Astrocyte of the cerebellum (primary cell): ENCODE measurements around the gene CXCL13.
"Not testable (repeated sequence)": the region's sequence is repeated elsewhere in the genome, so short reads cannot be mapped to it uniquely, and the experiment has no call there.

Experiments
- DNase-seq: peaks from one replicate; pipeline ENCODE4 v3.0.0-alpha.2; 2011; ENCODE audit warnings: low read depth
- H3K4me3 ChIP-seq: 2 replicates; pipeline ENCODE4 v1.5.1; 2011; ENCODE audit warnings: mild to moderate bottlenecking, low read depth, low read length, moderate library complexity
- in situ Hi-C: cut with HindIII; loops from 2 replicates; pipeline ENCODE4 v1.10.0; 2017; ENCODE audit warnings: low sequenced_read_pairs
- TF ChIP-seq, protein P1 (sequence below): IDR thresholded peaks from 2 replicates; pipeline ENCODE4 v1.5.1; 2012; ENCODE audit warnings: low read length, low read depth, moderate library complexity, mild to moderate bottlenecking; ENCODE audit errors: missing control alignments

Gene CXCL13

DNA sequence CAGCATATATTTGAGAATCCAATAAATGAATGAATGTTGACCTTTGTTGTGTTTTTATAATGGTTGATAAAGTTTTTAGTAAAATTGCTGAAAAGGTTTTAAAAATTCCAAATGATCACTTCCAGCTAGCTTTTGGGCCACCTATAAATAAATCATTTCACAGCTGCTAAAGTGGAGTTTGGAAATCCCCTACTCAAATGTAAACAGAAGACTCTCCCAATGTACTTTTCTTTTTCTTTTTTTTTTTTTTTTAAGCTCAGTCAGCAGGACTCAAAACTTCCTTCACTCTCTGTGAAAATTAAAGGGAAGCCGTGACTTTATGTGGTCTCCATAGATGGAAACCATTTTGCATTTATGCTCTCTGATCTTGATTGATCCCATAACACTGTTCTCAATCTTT, 45.2 kb downstream of the CXCL13 start:
- no peak overlapping the region for H3K4me3 ChIP-seq
- TF ChIP-seq, protein P1, sequence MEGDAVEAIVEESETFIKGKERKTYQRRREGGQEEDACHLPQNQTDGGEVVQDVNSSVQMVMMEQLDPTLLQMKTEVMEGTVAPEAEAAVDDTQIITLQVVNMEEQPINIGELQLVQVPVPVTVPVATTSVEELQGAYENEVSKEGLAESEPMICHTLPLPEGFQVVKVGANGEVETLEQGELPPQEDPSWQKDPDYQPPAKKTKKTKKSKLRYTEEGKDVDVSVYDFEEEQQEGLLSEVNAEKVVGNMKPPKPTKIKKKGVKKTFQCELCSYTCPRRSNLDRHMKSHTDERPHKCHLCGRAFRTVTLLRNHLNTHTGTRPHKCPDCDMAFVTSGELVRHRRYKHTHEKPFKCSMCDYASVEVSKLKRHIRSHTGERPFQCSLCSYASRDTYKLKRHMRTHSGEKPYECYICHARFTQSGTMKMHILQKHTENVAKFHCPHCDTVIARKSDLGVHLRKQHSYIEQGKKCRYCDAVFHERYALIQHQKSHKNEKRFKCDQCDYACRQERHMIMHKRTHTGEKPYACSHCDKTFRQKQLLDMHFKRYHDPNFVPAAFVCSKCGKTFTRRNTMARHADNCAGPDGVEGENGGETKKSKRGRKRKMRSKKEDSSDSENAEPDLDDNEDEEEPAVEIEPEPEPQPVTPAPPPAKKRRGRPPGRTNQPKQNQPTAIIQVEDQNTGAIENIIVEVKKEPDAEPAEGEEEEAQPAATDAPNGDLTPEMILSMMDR = no peak
- in situ Hi-C loops = no loop called here
- DNase-seq = no peak

DNA sequence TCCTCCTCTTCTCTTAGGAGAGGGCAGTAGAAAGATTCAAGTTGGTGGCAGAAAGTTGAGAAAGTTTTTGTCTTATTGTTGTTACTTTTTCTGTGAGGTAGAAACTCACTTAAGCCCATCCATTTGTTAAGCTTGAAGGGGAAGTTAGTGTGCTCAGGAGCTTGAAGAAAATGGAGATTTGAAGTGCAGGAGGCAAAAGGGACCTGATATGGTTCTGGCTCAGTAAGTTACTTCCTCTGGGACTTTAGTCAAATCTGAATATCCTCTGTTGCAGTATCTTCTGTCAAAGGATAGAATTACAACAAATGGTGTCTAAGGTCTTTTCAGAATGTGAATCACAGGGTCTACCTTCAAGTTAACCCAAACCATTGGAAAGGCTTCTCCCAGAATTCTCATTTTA, 46.2 kb downstream of the CXCL13 start:
- H3K4me3 ChIP-seq = no peak overlapping the region
- in situ Hi-C loops = no loop called here
- DNase-seq = no peak
- TF ChIP-seq, protein P1 = no peak

DNA sequence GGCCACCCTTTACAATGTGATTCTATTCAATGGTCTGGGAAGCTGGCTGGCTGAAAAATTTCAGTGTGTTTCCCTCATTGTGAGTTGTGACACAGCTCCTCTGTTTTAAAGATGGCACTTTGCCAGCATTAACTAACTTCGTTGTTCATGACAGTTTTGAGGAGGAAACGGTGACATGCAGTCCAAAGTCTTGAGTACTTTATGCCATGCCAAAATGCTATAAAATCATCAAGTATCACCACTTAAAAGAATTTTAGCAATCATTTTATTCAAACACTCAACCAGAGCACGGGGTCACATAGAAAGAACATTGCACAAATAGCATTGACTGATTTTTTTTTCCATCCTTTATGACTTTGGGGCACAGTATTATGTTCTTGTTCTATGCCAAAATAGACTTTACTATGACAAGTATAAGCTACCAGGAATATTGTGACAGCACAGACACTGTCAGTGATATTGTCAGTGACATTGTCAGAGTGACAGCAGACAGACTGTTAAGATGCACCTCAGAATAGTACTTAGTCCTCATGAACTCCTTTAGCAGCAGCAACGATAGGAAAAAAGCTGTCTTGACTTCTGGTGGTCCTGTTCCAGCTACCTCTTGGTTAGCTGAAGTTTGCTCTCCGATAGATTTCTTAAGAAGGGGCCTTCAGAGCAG, 46.7 kb downstream of the CXCL13 start:
- DNase-seq = no peak
- in situ Hi-C loops = no loop called here
- no peak overlapping the region for H3K4me3 ChIP-seq
- TF ChIP-seq, protein P1 = no peak

DNA sequence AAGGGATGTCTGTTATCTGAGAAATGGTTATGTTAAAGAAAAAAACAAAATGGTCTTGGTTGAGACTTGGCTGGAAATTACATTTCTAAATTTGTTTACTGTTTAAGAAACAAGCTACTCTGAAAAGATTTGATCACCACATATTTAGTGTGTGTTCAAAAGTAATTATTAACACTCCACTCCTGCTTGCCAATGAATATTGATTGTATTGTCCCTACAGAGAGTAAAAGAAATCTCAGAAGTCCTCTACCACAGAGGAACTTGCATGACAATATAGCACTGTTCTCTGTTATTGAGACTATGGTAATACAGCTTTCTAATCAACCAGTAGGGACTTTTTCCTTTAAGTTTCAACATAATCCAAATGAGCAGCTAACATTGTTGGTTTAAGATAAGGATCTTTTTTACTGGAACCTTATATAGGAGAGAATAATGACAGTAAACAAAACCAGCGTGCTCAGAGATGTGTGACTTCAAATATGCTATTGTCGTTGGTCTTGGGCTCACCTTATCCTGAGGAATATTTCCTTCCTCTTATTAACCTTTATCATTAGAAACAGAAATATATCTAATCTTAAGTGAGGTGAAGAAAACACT, 47.6 kb downstream of the CXCL13 start:
- TF ChIP-seq, protein P1 = no peak
- no peak overlapping the region for H3K4me3 ChIP-seq
- no peak for DNase-seq
- in situ Hi-C loops = no loop called here

DNA sequence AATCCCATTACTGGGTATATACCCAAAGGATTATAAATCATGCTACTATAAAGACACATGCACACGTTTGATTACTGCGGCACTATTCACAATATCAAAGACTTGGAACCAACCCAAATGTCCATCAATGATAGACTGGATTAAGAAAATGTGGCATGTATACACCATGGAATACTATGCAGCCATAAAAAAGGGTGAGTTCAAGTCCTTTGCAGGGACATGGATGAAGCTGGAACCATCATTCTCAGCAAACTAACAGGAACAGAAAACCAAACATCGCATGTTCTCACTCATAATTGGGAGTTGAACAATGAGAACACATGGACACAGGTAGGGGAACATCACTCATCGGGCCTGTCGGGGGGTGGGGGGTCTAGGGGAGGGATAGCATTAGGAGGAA, 54.7 kb downstream of the CXCL13 start:
- in situ Hi-C loops, DNase-seq, H3K4me3 ChIP-seq: not testable (repeated sequence)
